Prostate gland (tissue), 2 donors: ENCODE results near the gene OR1J1.

Source experiments
- CTCF ChIP-seq, 4 experiments: fragments of 200-600 bp in 2 of 4; fragments of 450-650 bp in 2 of 4; sonication (generic) in 2 of 4; IDR thresholded peaks; 1 replicate in 3 of 4; 2 replicates in 1 of 4; pipeline ENCODE4 v1.5.1; 2016 to 2019; ENCODE audit warnings: antibody characterized with exemption in 4 of 4, mild to moderate bottlenecking in 2 of 4, moderate library complexity in 2 of 4
- POLR2A ChIP-seq: fragments of 450-650 bp; IDR thresholded peaks from one replicate; pipeline ENCODE4 v1.6.1; 2016; ENCODE audit warnings: antibody characterized with exemption, mild to moderate bottlenecking

- TF ChIP-seq CTCF (IDR thresholded peaks at IDR 0.05): no peak
- TF ChIP-seq POLR2A: no peak
Observed at GRCh38 chr9:122456123-122456522, 21.6 kb downstream of the OR1J1 start.
